IPS DF 19.7 (cell line): ENCODE results near the gene TNS4.

Experiments used
- DNase-seq: peaks from one replicate; pipeline ENCODE4 v3.0.0-alpha.2; 2013; ENCODE audit warnings: low read depth, low spot score

TNS4 gene

GRCh38 chr17:40458851-40459482 is 42.5 kb downstream of the TNS4 start:
- no peak for DNase-seq

GRCh38 chr17:40457964-40458791 is 43.2 kb downstream of the TNS4 start:
- DNase-seq = no peak

GRCh38 chr17:40457369-40457768 is 44.1 kb downstream of the TNS4 start:
- DNase-seq = no peak

GRCh38 chr17:40456396-40456951 is 44.9 kb downstream of the TNS4 start:
- no peak for DNase-seq

GRCh38 chr17:40454613-40454995 is 46.8 kb downstream of the TNS4 start:
- DNase-seq = no peak

- DNase-seq = no peak
These were observed 47.4 kb downstream of the TNS4 start for GRCh38 chr17:40453881-40454612.

- DNase-seq = no peak
These were observed 48.5 kb downstream of the TNS4 start for GRCh38 chr17:40452921-40453378.

GRCh38 chr17:40452216-40452787 is 49.1 kb downstream of the TNS4 start:
- no peak for DNase-seq

- no peak for DNase-seq
These were observed 50.0 kb downstream of the TNS4 start for GRCh38 chr17:40451420-40451819.

- no peak for DNase-seq
These were observed 51.2 kb downstream of the TNS4 start for GRCh38 chr17:40450175-40450574.

- DNase-seq = no peak
These were observed 52.7 kb downstream of the TNS4 start for GRCh38 chr17:40448639-40449261.

- no peak for DNase-seq
These were observed 53.2 kb downstream of the TNS4 start for GRCh38 chr17:40448213-40448638.

GRCh38 chr17:40447806-40448205 is 53.6 kb downstream of the TNS4 start:
- DNase-seq = no peak

- DNase-seq = no peak
These were observed 54.2 kb downstream of the TNS4 start for GRCh38 chr17:40447148-40447644.

GRCh38 chr17:40445751-40446468 is 55.5 kb downstream of the TNS4 start:
- DNase-seq = no peak

GRCh38 chr17:40443988-40444899 is 57.2 kb downstream of the TNS4 start:
- DNase-seq = no peak

- DNase-seq = no peak
These were observed 58.0 kb downstream of the TNS4 start, which contains the start of gene IGFBP4 for GRCh38 chr17:40443196-40443987. Gene IGFBP4, plus strand, starts transcription at chr17:40443450. Its CDS starts 286 bp downstream, at chr17:40443736.
